Astrocyte of the spinal cord (primary cell): Measurements from ENCODE around the gene TMCC3.

Experiments used
- DNase-seq: peaks from one replicate; pipeline ENCODE4 v3.0.0; 2011; ENCODE audit warnings: low read depth, low spot score
- H3K4me3 ChIP-seq: 2 replicates; pipeline ENCODE4 v1.5.1; 2011; ENCODE audit warnings: low read depth, mild to moderate bottlenecking, low read length, moderate library complexity
- CTCF ChIP-seq: IDR thresholded peaks from 2 replicates; pipeline ENCODE4 v1.5.1; 2012; ENCODE audit warnings: low read depth, mild to moderate bottlenecking, low read length, inconsistent platforms
- in situ Hi-C: cut with HindIII; loops from 2 replicates; pipeline ENCODE4 v1.10.0; 2017; ENCODE audit warnings: low sequenced_read_pairs

Gene TMCC3

GRCh38 chr12:94628819-94629472 is 21.4 kb downstream of the TMCC3 start:
- DNase-seq, result no peak
- in situ Hi-C loops, result no loop called here
- TF ChIP-seq CTCF, result no peak
- no peak overlapping the region for H3K4me3 ChIP-seq

GRCh38 chr12:94628369-94628768 is 22.0 kb downstream of the TMCC3 start:
- no peak overlapping the region for H3K4me3 ChIP-seq
- no peak for DNase-seq
- in situ Hi-C loops, result no loop called here
- TF ChIP-seq CTCF, result no peak

- in situ Hi-C loops, result no loop called here
Observed at GRCh38 chr12:94625531-94625930, 24.8 kb downstream of the TMCC3 start.

GRCh38 chr12:94623161-94623920 is 27.0 kb downstream of the TMCC3 start:
- H3K4me3 ChIP-seq, result no peak overlapping the region
- in situ Hi-C loops, result no loop called here
- TF ChIP-seq CTCF, result no peak
- DNase-seq, result no peak

More at GRCh38 chr12:94625531-94625930, 24.8 kb downstream of the TMCC3 start:
- no peak overlapping the region for H3K4me3 ChIP-seq
- TF ChIP-seq CTCF, result no peak
- DNase-seq, result no peak

GRCh38 chr12:94622475-94622874 is 27.9 kb downstream of the TMCC3 start:
- peak; percentile 13 for DNase-seq
- no peak overlapping the region for H3K4me3 ChIP-seq
- in situ Hi-C loops, result no loop called here
- TF ChIP-seq CTCF, result no peak

GRCh38 chr12:94621662-94622359 is 28.5 kb downstream of the TMCC3 start:
- no peak for TF ChIP-seq CTCF
- no peak overlapping the region for H3K4me3 ChIP-seq
- peak; percentile 37 for DNase-seq
- in situ Hi-C loops, result no loop called here
